GM21723 (cell line): Measurements from ENCODE around the gene MBNL2.

Experiments used
- ATAC-seq: cut with Tn5 transposase; IDR thresholded peaks from one replicate; pipeline ENCODE4 v1.9.1; 2021; ENCODE audit warnings: mild to moderate bottlenecking, moderate library complexity; ENCODE audit not compliant: unreplicated experiment

The MBNL2 gene

GRCh38 chr13:97434397-97435201 is 212.5 kb downstream of the MBNL2 start:
- ATAC-seq: peak; percentile 2

DNA sequence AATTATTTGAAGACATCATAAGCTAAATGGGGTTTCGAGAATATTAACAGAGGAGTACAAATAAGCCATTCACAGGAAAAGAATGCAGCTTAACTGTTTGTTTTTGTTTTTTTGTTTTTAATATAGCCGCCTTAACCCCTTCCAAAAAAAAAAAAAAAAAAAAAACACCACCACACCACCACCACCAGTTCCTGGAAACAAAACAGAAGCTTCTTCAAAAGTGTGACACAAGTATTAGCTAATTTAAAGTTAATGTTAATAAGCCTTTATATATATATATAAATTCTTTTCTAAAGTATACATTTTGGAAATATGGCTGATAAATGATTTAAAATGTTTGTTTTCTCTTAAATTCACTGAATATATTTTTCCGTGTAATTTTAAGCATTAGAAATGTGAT is 213.2 kb downstream of the MBNL2 start:
- ATAC-seq: no peak

DNA sequence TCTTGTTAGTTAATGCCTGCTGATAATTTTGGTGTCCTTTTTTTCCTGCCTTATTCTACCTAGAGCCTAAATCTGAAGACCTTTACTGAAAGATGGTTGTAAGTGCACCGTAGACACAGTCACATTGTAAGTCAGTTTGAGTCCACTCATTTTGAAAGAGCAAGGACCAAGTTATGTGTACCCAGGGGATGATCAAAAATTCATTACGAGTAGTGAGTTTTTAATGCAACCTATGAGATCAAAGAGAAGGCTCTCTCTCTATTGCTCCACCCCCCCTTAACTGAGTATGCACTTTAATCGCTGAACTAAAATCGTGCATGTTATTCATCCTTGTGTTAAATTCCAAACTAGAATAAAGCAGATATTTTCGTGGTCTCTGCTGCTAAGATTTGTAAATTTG is 213.7 kb downstream of the MBNL2 start:
- no peak for ATAC-seq

- no peak for ATAC-seq
Observed at GRCh38 chr13:97436845-97437244, 214.7 kb downstream of the MBNL2 start.

DNA sequence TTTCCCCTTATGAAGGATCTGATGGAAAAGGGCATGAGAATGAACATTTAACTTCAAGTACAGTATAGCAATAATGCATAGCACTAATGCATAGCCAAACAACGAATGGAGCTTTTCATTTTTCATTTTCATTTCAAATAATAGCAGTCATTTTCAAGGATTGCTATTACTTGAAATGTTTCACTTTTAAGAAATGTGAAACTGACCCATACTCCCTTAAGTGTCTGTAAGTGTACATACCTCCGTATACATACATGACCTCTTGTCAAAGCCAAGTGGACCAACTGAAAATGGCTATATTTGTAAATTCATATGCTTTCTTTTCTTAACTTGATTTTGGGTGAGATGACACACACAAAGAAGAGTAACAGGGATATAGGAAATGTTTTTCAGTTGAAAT is 215.6 kb downstream of the MBNL2 start:
- ATAC-seq: no peak

GRCh38 chr13:97438856-97439595 is 216.9 kb downstream of the MBNL2 start:
- no peak for ATAC-seq

DNA sequence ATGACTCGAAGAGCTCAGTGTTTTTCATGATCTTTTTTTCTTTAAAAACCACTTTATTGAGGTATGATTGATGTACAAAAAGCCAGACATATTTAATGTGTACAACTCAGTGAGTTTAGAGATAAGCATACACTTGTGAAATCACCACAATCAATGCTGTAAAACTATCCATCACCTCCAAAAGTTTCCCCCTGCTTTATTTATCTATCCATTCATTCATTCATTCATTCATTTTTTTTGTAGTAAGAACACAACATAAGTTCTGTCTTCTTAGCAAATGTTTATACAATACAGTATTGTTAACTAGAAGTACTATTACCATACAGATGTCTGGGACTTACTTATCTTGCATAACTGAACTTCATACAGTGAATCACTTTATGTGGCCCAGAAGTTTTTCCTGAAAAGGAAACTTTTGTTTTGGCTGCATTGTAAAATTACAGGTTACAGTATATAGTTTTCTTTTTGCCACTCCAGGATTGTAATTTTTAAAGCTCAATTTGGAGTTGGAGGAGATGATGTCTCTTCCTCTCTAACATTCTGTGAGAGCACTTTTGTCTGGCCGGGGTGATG is 218.6 kb downstream of the MBNL2 start:
- no peak for ATAC-seq

GRCh38 chr13:97441368-97441767 is 219.2 kb downstream of the MBNL2 start:
- peak; percentile 69 for ATAC-seq
